Epithelial cell of esophagus (primary cell): Measurements from ENCODE around the gene INPP5A.

ENCODE experiments used
- DNase-seq: peaks from one replicate; pipeline ENCODE4 v3.0.0; 2010; ENCODE audit warnings: low read depth
- H3K4me3 ChIP-seq: 2 replicates; pipeline ENCODE4 v1.5.1; 2011; ENCODE audit warnings: mild to moderate bottlenecking, low read length, control low read depth
- TF ChIP-seq, protein P1 (sequence below): IDR thresholded peaks from 2 replicates; pipeline ENCODE4 v1.5.1; 2011; ENCODE audit warnings: low read depth, mild to moderate bottlenecking, low read length, control low read depth, inconsistent platforms; ENCODE audit not compliant: insufficient read depth; ENCODE audit errors: missing control alignments

The INPP5A gene

DNA sequence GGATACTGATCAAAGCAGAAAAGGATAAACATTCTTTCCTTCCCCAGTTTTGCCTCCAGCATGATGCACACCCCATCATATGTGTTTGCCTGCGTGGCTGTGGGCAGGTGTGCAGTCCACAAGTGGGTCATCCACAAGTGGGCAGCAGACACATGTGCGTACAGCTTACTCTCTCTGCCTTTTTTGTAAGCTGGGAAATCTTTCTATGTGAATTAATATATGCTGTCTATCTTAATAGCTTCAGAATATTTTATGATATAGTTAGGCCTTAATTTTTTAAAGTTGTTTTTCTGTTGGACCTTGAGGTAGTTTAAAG lies 80.1 kb downstream of the INPP5A start:
- no peak overlapping the region for H3K4me3 ChIP-seq
- no peak for DNase-seq

DNA sequence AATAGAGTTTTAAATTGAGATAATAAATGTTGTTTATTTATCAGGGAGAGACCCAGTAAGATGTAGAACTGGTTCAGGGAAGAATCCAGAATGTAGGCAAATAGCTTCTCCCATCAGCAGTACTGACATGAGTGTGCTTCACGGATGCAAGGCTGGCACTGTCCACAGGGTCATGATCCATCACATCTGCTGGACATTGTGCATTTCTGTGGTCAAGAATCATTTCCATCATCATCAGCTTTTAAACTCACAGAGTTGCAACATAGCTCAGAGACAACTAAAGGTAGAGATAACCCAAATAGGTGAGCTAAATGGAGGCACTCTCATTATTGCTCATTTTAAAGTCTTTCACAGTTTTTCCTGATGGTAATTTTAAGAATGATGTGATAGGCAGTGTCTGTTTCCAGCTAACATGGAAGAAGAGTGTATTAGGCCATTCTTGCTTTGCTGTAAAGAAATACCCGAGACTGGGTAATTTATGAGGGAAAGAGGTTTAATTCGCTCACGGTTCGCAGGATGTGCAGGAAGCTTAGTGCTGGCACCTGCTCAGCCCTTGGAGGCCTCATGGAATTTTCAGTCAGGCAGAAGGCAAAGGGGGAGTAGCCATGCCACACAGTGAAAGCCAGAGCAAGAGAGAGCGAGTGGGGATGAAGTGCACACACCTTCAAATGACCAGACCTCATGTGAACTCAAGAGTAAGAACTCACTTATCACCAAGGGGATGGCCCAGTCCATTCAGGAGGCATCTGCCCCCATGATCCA lies 80.8 kb downstream of the INPP5A start:
- TF ChIP-seq, protein P1, sequence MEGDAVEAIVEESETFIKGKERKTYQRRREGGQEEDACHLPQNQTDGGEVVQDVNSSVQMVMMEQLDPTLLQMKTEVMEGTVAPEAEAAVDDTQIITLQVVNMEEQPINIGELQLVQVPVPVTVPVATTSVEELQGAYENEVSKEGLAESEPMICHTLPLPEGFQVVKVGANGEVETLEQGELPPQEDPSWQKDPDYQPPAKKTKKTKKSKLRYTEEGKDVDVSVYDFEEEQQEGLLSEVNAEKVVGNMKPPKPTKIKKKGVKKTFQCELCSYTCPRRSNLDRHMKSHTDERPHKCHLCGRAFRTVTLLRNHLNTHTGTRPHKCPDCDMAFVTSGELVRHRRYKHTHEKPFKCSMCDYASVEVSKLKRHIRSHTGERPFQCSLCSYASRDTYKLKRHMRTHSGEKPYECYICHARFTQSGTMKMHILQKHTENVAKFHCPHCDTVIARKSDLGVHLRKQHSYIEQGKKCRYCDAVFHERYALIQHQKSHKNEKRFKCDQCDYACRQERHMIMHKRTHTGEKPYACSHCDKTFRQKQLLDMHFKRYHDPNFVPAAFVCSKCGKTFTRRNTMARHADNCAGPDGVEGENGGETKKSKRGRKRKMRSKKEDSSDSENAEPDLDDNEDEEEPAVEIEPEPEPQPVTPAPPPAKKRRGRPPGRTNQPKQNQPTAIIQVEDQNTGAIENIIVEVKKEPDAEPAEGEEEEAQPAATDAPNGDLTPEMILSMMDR = no peak
- no peak for DNase-seq
- H3K4me3 ChIP-seq = no peak overlapping the region

More for the DNA sequence above, 80.1 kb downstream of the INPP5A start:
- TF ChIP-seq, protein P1 = no peak

DNA sequence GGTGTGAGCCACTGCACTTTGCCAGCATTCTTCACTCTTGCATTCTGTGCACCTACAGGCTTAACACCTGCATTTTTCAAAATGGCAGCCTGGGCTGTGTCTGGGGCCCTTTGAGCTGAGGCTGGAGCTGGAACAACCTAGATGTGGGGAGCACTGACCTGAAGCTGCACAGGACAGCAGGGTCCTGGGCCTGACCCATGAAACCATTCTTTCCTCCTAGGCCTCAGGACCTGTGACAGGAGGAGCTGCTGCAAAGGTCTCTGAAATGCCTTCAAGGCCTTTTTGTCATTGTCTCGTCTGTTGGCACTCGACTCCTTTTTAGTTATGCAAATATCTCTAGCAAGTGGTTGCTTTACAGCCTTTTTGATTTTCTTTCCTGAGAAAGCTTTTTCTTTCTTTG lies 82.3 kb downstream of the INPP5A start:
- no peak for DNase-seq
- TF ChIP-seq, protein P1 = no peak
- H3K4me3 ChIP-seq = no peak overlapping the region

DNA sequence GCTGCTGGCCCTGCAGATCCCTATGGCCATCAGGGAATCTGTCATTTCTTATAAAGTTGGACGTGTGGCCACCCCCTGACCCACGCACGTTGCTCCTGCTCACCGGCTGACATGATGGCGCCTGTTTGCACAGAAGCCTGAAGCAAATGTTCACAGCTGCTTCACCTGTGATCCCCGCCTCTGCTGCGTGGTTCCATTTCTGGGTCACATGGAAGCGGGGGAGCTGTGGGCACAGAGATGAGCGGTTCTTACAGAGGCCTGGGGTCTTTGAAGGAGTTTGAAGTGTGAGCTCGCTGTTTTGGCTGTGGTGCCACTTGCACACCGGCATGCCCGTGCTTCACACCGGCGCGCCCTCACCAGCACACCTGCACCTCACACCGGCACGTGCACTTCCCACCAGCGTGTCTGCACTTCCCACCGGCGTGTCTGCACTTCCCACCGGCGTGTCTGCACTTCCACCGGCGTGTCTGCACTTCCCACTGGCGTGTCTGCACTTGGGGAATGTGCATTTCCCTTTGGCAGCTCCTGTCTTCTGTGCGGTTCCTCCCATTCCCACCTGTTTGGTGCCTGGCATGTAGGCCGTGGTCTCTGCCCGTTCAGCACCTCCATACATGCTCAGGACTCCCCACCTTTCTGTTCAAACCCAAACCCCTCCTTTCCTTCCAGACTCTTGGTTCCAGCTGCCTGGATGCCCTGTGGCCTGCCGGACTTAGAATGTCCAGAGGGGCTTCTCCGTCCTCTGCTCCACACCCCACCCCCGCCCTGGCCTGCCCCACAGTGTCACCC lies 86.7 kb downstream of the INPP5A start:
- DNase-seq = no peak
- TF ChIP-seq, protein P1 = no peak
- H3K4me3 ChIP-seq = no peak overlapping the region

DNA sequence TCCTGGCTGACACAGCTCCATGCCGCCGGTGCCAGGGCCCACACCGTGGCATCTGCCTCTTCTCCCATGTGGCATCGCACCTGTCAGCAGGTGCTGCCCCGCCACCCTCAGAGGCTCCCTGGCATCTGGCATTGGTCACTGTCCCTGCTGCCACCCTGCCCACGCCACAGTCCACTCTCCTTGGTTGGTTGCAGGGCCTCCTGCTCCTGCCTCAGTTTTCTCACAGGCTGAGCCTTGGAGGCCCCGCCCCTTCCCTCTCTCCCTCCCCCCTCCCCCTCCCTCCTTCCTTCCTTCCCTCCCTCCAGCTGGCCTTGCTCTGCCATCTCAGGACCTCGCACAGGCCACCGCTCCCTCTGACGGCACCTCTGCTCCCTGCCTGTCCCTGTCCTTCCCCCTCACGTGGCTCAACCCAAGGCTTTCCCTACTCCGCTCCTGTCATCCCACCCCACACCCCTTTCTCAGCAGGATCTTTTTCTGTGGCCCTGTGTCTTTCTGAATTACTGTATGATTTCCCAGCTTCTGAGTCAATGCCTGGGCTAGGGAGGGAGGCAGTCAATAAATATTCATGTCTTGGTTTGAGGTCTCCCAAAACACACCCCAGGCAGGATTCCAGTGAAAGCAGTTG lies 87.4 kb downstream of the INPP5A start:
- TF ChIP-seq, protein P1 = no peak
- no peak for DNase-seq
- H3K4me3 ChIP-seq = no peak overlapping the region

DNA sequence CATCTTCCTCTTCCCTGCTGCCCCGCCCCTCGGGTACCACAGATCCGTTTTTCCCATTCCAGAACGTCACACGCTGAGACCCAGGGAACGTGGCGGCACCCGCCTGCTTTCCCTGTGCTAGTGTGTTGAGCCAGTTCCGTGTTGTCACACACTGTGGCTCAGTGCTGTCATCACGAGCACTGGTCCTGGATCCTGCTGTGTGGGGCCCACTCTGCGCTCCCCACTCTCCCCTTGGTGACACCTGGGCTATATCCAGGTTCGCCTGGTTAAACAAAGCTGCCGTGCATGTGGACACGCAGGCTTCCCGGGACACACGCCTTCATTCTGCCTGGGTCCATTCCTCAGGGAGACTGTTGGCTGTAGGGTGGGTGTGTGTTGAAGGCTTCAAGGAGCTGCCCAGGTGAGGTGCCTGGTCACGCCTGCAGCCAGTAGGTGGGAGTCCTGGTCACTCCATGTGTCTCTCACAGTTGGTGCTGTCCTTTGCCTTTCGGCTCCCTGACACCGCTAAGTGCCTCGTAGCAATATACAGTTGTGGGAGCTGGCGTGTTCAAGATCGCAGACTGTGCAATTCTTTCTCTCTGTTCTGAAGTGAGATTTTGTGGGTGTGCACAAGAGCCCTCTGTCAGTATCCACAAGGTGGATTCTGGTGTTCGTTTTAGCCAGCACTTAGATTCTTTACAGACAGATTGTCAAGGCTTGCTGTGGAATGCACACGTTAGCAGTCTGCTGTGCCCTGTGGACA lies 88.6 kb downstream of the INPP5A start:
- DNase-seq = no peak
- H3K4me3 ChIP-seq = no peak overlapping the region
- TF ChIP-seq, protein P1 = no peak
